Progenitor cell of endocrine pancreas (in vitro differentiated cells): ENCODE results near the gene MREG. TPM values are rescaled to one million over a fixed set of nuclear protein-coding genes. Genes with fewer than 3 reads are reported as not detected.

ENCODE experiments used
- DNase-seq: peaks from one replicate; pipeline ENCODE4 v3.0.0; 2021; ENCODE audit warnings: low spot score; ENCODE audit not compliant: unreplicated experiment
- H3K27ac Mint-ChIP-seq: 2 replicates; pipeline ENCODE4 v1.8.0; 2021; ENCODE audit warnings: mild to moderate bottlenecking, moderate library complexity, mixed read lengths
- H3K27me3 Mint-ChIP-seq: 2 replicates; pipeline ENCODE4 v1.8.0; 2021; ENCODE audit warnings: mixed read lengths
- H3K36me3 Mint-ChIP-seq: 2 replicates; pipeline ENCODE4 v1.8.0; 2022; ENCODE audit warnings: mixed read lengths; ENCODE audit not compliant: insufficient read depth
- H3K4me1 Mint-ChIP-seq: 2 replicates; pipeline ENCODE4 v1.8.0; 2021; ENCODE audit warnings: low read depth, mixed read lengths
- H3K4me3 Mint-ChIP-seq: 2 replicates; pipeline ENCODE4 v1.8.0; 2021; ENCODE audit warnings: low read depth, mild to moderate bottlenecking, moderate library complexity, mixed read lengths
- H3K9me3 Mint-ChIP-seq: 2 replicates; pipeline ENCODE4 v1.8.0; 2021; ENCODE audit warnings: low read depth, mixed read lengths
- CTCF ChIP-seq: fragments of 200-600 bp; sonication (generic); IDR thresholded peaks from one replicate; pipeline ENCODE4 v1.5.0; 2021; ENCODE audit warnings: antibody characterized with exemption, mild to moderate bottlenecking; ENCODE audit not compliant: unreplicated experiment
- total RNA-seq: library from RNA; stranded (reverse); gene quantifications from 2 replicates; pipeline ENCODE4 v1.2.1, GENCODE V29; 2021

The MREG gene
- total RNA-seq, 1 donor from 2014 or later = 26.8 TPM

- Mint-ChIP-seq H3K4me3 (no peak overlapping the region), H3K4me1 (peaks cover 6% of the 10 kb centered on the region), H3K27ac (no peak overlapping the region), H3K27me3 (no peaks in the 10 kb centered on the region), H3K9me3 (peaks cover 39% of the 10 kb centered on the region), H3K36me3 (peaks cover 49% of the 10 kb centered on the region)
- DNase-seq = no peak
- TF ChIP-seq CTCF = no peak
Measured at GRCh38 chr2:215985257-215985656, 28.1 kb downstream of the MREG start.

GRCh38 chr2:215984661-215985060, 28.7 kb downstream of the MREG start:
- no peak overlapping the region for H3K27ac Mint-ChIP-seq
- TF ChIP-seq CTCF = no peak
- H3K36me3 Mint-ChIP-seq = peaks cover 43% of the 10 kb centered on the region
- H3K9me3 Mint-ChIP-seq = peaks cover 33% of the 10 kb centered on the region
- H3K27me3 Mint-ChIP-seq = no peaks in the 10 kb centered on the region
- peaks cover 6% of the 10 kb centered on the region for H3K4me1 Mint-ChIP-seq
- DNase-seq = no peak
- H3K4me3 Mint-ChIP-seq = no peak overlapping the region

GRCh38 chr2:215983581-215984351, 29.6 kb downstream of the MREG start:
- Mint-ChIP-seq H3K4me3 (no peak overlapping the region), H3K9me3 (peaks cover 26% of the 10 kb centered on the region), H3K27ac (no peak overlapping the region), H3K27me3 (no peaks in the 10 kb centered on the region), H3K36me3 (peaks cover 35% of the 10 kb centered on the region), H3K4me1 (peaks cover 6% of the 10 kb centered on the region)
- no peak for DNase-seq
- TF ChIP-seq CTCF = no peak

- Mint-ChIP-seq H3K9me3 (peaks cover 31% of the 10 kb centered on the region), H3K27me3 (no peaks in the 10 kb centered on the region), H3K36me3 (peaks cover 39% of the 10 kb centered on the region), H3K27ac (peak overlapping the region; percentile 10), H3K4me1 (peaks cover 13% of the 10 kb centered on the region), H3K4me3 (no peak overlapping the region)
- TF ChIP-seq CTCF = no peak
- no peak for DNase-seq
Measured at GRCh38 chr2:215982465-215982875, 30.9 kb downstream of the MREG start.

GRCh38 chr2:215981115-215981514, 32.2 kb downstream of the MREG start:
- peaks cover 24% of the 10 kb centered on the region for H3K9me3 Mint-ChIP-seq
- H3K27me3 Mint-ChIP-seq = no peaks in the 10 kb centered on the region
- H3K4me1 Mint-ChIP-seq = peaks cover 15% of the 10 kb centered on the region
- no peak for TF ChIP-seq CTCF
- no peak overlapping the region for H3K27ac Mint-ChIP-seq
- DNase-seq = no peak
- peaks cover 29% of the 10 kb centered on the region for H3K36me3 Mint-ChIP-seq
- H3K4me3 Mint-ChIP-seq = no peak overlapping the region
